Calu3 (cell line): ENCODE measurements around the gene SPEM3. TPM values are rescaled to one million over a fixed set of nuclear protein-coding genes. Genes with fewer than 3 reads are reported as not detected.

Experiments
- BruUV-seq: library from RNA; stranded (reverse); fragments of 400-500 nt; replicated peaks from 2 replicates; lab custom pipeline; 2021; lab: Mats Ljungman, UMichigan
- CTCF ChIA-PET: fragments of 300-600 bp; sonication (Branson Sonifier 250); formaldehyde crosslinking; loops from one replicate; lab custom pipeline; 2022; ENCODE audit warnings: antibody characterized with exemption; lab: Charles Lee
- DNase-seq: peaks from one replicate; pipeline ENCODE4 v3.0.0; 2022
- H3K27ac Mint-ChIP-seq: one replicate; pipeline ENCODE4 v1.8.0; 2022; ENCODE audit warnings: mixed read lengths; ENCODE audit not compliant: unreplicated experiment
- H3K27me3 Mint-ChIP-seq: one replicate; pipeline ENCODE4 v1.8.0; 2022; ENCODE audit warnings: mixed read lengths; ENCODE audit not compliant: unreplicated experiment
- H3K36me3 Mint-ChIP-seq: one replicate; pipeline ENCODE4 v1.8.0; 2022; ENCODE audit warnings: mild to moderate bottlenecking, moderate library complexity, mixed read lengths; ENCODE audit not compliant: insufficient read depth, unreplicated experiment
- H3K4me1 Mint-ChIP-seq: one replicate; pipeline ENCODE4 v1.8.0; 2022; ENCODE audit warnings: mild to moderate bottlenecking, low read depth, mixed read lengths; ENCODE audit not compliant: unreplicated experiment
- H3K4me3 Mint-ChIP-seq: one replicate; pipeline ENCODE4 v1.8.0; 2022; ENCODE audit warnings: mild to moderate bottlenecking, low read depth, moderate library complexity, mixed read lengths; ENCODE audit not compliant: unreplicated experiment
- H3K9me3 Mint-ChIP-seq: one replicate; pipeline ENCODE4 v1.8.0; 2022; ENCODE audit warnings: low read depth, mixed read lengths; ENCODE audit not compliant: unreplicated experiment
- CTCF ChIP-seq: fragments of 200-600 bp; IDR thresholded peaks from one replicate; pipeline ENCODE4 v1.8.0; 2022; ENCODE audit warnings: antibody characterized with exemption; ENCODE audit not compliant: unreplicated experiment
- intact Hi-C: fragments of 100-400 bp; cut with micrococcal nuclease; formaldehyde crosslinking; loops from one replicate; pipeline ENCODE4 v1.10.0; 2022; ENCODE audit not compliant: unreplicated experiment
- total RNA-seq: library from RNA; stranded (reverse); gene quantifications from 2 replicates; pipeline ENCODE4 v1.2.3, GENCODE V29; 2022

The SPEM3 gene
- total RNA-seq, 1 experiment from 2014 or later = not detected

GRCh38 chr17:7426203-7426863 lies 2.3 kb upstream of the SPEM3 start:
- no peaks in the 10 kb centered on the region for H3K9me3 Mint-ChIP-seq
- intact Hi-C loops = no loop called here
- H3K4me1 Mint-ChIP-seq = no peaks in the 10 kb centered on the region
- H3K27ac Mint-ChIP-seq = no peak overlapping the region
- CTCF ChIA-PET = no interaction called here
- no peak for TF ChIP-seq CTCF
- BruUV-seq = no TSS peak
- no peak overlapping the region for H3K4me3 Mint-ChIP-seq
- H3K36me3 Mint-ChIP-seq = peaks cover 4% of the 10 kb centered on the region
- no peak for DNase-seq
- no peaks in the 10 kb centered on the region for H3K27me3 Mint-ChIP-seq

DNA sequence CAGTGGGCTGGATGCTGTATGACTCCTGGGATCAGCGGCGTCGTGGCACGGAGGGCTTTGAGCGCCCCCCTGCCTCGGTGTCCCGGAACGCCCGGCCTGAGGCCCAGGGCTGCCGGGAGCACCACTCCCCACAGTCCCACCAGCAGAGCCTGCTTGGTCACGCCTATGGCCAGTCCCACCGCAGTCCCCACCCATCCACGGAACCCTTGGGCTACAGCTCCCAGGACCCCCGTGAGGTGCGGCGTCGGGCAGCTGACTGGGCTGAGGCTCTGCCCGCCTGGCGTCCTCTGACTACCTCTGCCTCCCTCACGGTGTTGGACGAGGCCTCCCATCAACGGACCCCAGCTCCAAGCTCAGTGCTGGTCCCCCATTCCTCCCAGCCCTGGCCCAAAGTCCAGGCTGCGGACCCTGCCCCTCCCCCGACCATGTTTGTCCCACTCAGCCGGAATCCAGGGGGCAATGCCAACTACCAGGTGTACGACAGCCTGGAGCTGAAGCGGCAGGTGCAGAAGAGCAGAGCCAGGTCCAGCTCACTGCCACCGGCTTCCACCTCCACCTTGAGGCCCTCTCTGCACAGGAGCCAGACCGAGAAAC lies 1.7 kb upstream of the SPEM3 start:
- no peak for TF ChIP-seq CTCF
- H3K36me3 Mint-ChIP-seq = peaks cover 4% of the 10 kb centered on the region
- intact Hi-C loops = no loop called here

GRCh38 chr17:7427549-7427948 lies 1.1 kb upstream of the SPEM3 start:
- Mint-ChIP-seq H3K9me3 (no peaks in the 10 kb centered on the region), H3K27me3 (no peaks in the 10 kb centered on the region), H3K4me3 (no peak overlapping the region), H3K4me1 (no peaks in the 10 kb centered on the region), H3K27ac (no peak overlapping the region), H3K36me3 (peaks cover 4% of the 10 kb centered on the region)
- TF ChIP-seq CTCF = no peak
- intact Hi-C loops = no loop called here
- no peak for DNase-seq
- BruUV-seq = no TSS peak
- CTCF ChIA-PET = interaction anchor here (0.7 kb wide), 1 partner anchor 71 kb away, joined by 3 read pairs; no protein-coding TSS in a partner anchor

More for the DNA sequence above, 1.7 kb upstream of the SPEM3 start:
- H3K9me3 Mint-ChIP-seq = no peaks in the 10 kb centered on the region
- no peaks in the 10 kb centered on the region for H3K4me1 Mint-ChIP-seq
- no peak overlapping the region for H3K4me3 Mint-ChIP-seq
- no peaks in the 10 kb centered on the region for H3K27me3 Mint-ChIP-seq
- CTCF ChIA-PET = no interaction called here
- no TSS peak for BruUV-seq
- DNase-seq = no peak
- H3K27ac Mint-ChIP-seq = no peak overlapping the region

- Mint-ChIP-seq H3K36me3 (peaks cover 4% of the 10 kb centered on the region), H3K27me3 (no peaks in the 10 kb centered on the region), H3K9me3 (no peaks in the 10 kb centered on the region), H3K27ac (no peak overlapping the region), H3K4me1 (no peaks in the 10 kb centered on the region), H3K4me3 (no peak overlapping the region)
- intact Hi-C loops = no loop called here
- no TSS peak for BruUV-seq
- no peak for TF ChIP-seq CTCF
- DNase-seq = no peak
- CTCF ChIA-PET = interaction anchor here (0.5 kb wide), 1 partner anchor 59 kb away, joined by 4 read pairs; no protein-coding TSS in a partner anchor
These were observed 1.1 kb downstream of the SPEM3 start for GRCh38 chr17:7429722-7430121.
